GM12878 (cell line): ENCODE measurements around the gene NUB1. TPM values are rescaled to one million over a fixed set of nuclear protein-coding genes. Genes with fewer than 3 reads are reported as not detected.

Source experiments
- ATAC-seq: fragments of 200-7000 bp; cut with Tn5 transposase; 3 replicates; pipeline ENCODE4 v1.9.1; 2020; ENCODE audit warnings: mild to moderate bottlenecking, moderate library complexity
- BruUV-seq: library from RNA; stranded (reverse); fragments of 400-500 nt; replicated peaks from 2 replicates; lab custom pipeline; 2021; lab: Mats Ljungman, UMichigan
- CTCF ChIA-PET: fragments of 300-600 bp; sonication (Branson Sonifier 250); formaldehyde crosslinking; extraction: SDS; loops from one replicate; lab custom pipeline; 2021; ENCODE audit warnings: inconsistent platforms; lab: Yijun Ruan, JAX
- POLR2A ChIA-PET: fragments of 350-600 bp; formaldehyde crosslinking; extraction: SDS; loops from one replicate; lab custom pipeline; 2021; ENCODE audit warnings: inconsistent platforms; lab: Charles Lee
- RAD21 ChIA-PET: fragments of 300-600 bp; sonication (Branson Sonifier 250); formaldehyde crosslinking; loops from one replicate; lab custom pipeline; 2023; ENCODE audit warnings: antibody characterized with exemption; ENCODE audit not compliant: unreplicated experiment; lab: Charles Lee
- SMC1A ChIA-PET: fragments of 300-600 bp; sonication (Branson Sonifier 250); formaldehyde crosslinking; loops from one replicate; lab custom pipeline; 2023; ENCODE audit not compliant: unreplicated experiment, uncharacterized antibody; lab: Charles Lee
- DNase-seq: peaks from one replicate; pipeline ENCODE4 v3.0.0-alpha.2; 2011; ENCODE audit warnings: low read depth, low spot score
- FAIRE-seq: peaks from 3 replicates; lab custom pipeline; 2011; peaks lifted over from hg19 to GRCh38; lab: Jason Lieb, UNC
- H2AFZ ChIP-seq: 2 replicates; pipeline ENCODE4 v1.6.0; 2011; ENCODE audit warnings: low read depth, low read length, control low read depth; ENCODE audit not compliant: control insufficient read depth
- H3K27ac ChIP-seq: 2 replicates; pipeline ENCODE4 v1.5.1; 2011; ENCODE audit warnings: control low read depth; ENCODE audit not compliant: control insufficient read depth, insufficient read depth
- H3K27me3 ChIP-seq, 2 experiments: replicated peaks in 1 of 2; 2 replicates each; pipeline versions ENCODE4 v1.6.0 to v1.6.1; 2011; ENCODE audit warnings: low read length in 1 of 2; ENCODE audit not compliant: control insufficient read depth in 2 of 2, insufficient read depth in 2 of 2
- H3K36me3 ChIP-seq, 2 experiments: 2 replicates each; pipeline ENCODE4 v1.5.1; 2011; ENCODE audit warnings: low read length in 1 of 2; ENCODE audit not compliant: control insufficient read depth in 2 of 2, insufficient read depth in 2 of 2
- H3K4me1 ChIP-seq: 2 replicates; pipeline ENCODE4 v1.6.1; 2011; ENCODE audit warnings: mild to moderate bottlenecking, low read length, moderate library complexity, mixed read lengths; ENCODE audit not compliant: control insufficient read depth, insufficient read depth
- H3K4me2 ChIP-seq: 2 replicates; pipeline ENCODE4 v1.6.0; 2011; ENCODE audit warnings: control low read depth; ENCODE audit not compliant: control insufficient read depth, insufficient read depth
- H3K4me3 ChIP-seq: fragments of 200-600 bp; sonication (generic); 2 replicates; pipeline ENCODE4 v1.5.1; 2016
- H3K79me2 ChIP-seq: 2 replicates; pipeline ENCODE4 v1.6.0; 2011; ENCODE audit warnings: low read length; ENCODE audit not compliant: control insufficient read depth, insufficient read depth
- H3K9ac ChIP-seq: 2 replicates; pipeline ENCODE4 v1.8.0; 2011; ENCODE audit warnings: low read length, control low read depth, mixed read lengths; ENCODE audit not compliant: control insufficient read depth, insufficient read depth
- H3K9me3 ChIP-seq: replicated peaks from 3 replicates; pipeline ENCODE4 v1.5.1; 2011; ENCODE audit warnings: mild to moderate bottlenecking, low read length; ENCODE audit not compliant: control insufficient read depth, insufficient read depth
- H4K20me1 ChIP-seq: 2 replicates; pipeline ENCODE4 v1.6.0; 2011; ENCODE audit not compliant: control insufficient read depth, insufficient read depth
- CREB1 ChIP-seq: IDR thresholded peaks from 2 replicates; pipeline ENCODE4 v1.6.1; 2012; ENCODE audit warnings: low read depth, mild to moderate bottlenecking, inconsistent platforms
- EED ChIP-seq: sonication (generic); IDR thresholded peaks from 2 replicates; pipeline ENCODE4 v1.6.1; 2016; ENCODE audit warnings: antibody characterized with exemption, low read depth
- NFXL1 ChIP-seq: fragments of 450-650 bp; IDR thresholded peaks from 2 replicates; pipeline ENCODE4 v1.6.1; 2017; ENCODE audit warnings: antibody characterized with exemption, mild to moderate bottlenecking, borderline replicate concordance
- NR2C2 ChIP-seq: IDR thresholded peaks from 2 replicates; pipeline ENCODE4 v1.6.1; 2011; ENCODE audit warnings: borderline replicate concordance, low read depth; ENCODE audit not compliant: control insufficient read depth, insufficient read length
- POU2F2 ChIP-seq: IDR thresholded peaks from 3 replicates; pipeline ENCODE4 v1.6.1; 2011; ENCODE audit warnings: low read depth, mild to moderate bottlenecking, low read length, borderline replicate concordance
- SUZ12 ChIP-seq: fragments of 200-600 bp; sonication (generic); IDR thresholded peaks from one replicate; pipeline ENCODE4 v1.6.1; 2018; ENCODE audit warnings: antibody characterized with exemption, mild to moderate bottlenecking; ENCODE audit not compliant: unreplicated experiment
- ZNF207 ChIP-seq: fragments of 450-650 bp; IDR thresholded peaks from 2 replicates; pipeline ENCODE4 v1.6.1; 2014; ENCODE audit warnings: antibody characterized with exemption, mild to moderate bottlenecking, borderline replicate concordance
- ZNF622 ChIP-seq: fragments of 450-650 bp; IDR thresholded peaks from 2 replicates; pipeline ENCODE4 v1.6.1; 2017; ENCODE audit warnings: mild to moderate bottlenecking, inconsistent platforms
- ZSCAN29 ChIP-seq: fragments of 450-650 bp; IDR thresholded peaks from 2 replicates; pipeline ENCODE4 v1.6.1; 2017; ENCODE audit warnings: mild to moderate bottlenecking, moderate library complexity
- WGBS: methylation state at CpG from one replicate; pipeline ENCODE4 v1.1.6; 2016; ENCODE audit warnings: low lambda C conversion rate; ENCODE audit not compliant: insufficient replicate concordance, insufficient coverage; ENCODE audit errors: missing lambda C conversion rate; 5-methylcytosine and 5-hydroxymethylcytosine counted together
- in situ Hi-C: fragments of 300-500 bp; cut with MboI; formaldehyde crosslinking; loops from 9 replicates; pipeline ENCODE4 v1.14.3; 2018; ENCODE audit warnings: mixed read lengths
- intact Hi-C: fragments of 100-400 bp; cut with micrococcal nuclease; formaldehyde crosslinking; loops from one replicate; pipeline ENCODE4 v1.14.2; 2022; ENCODE audit not compliant: unreplicated experiment
- polyA plus RNA-seq, 11 experiments: library from polyadenylated mRNA; depleted of rRNA in 4 of 11; unstranded in 6 of 11; stranded (reverse) in 5 of 11; fragments of >200 nt; fragmentation: Nextera tagmentation in 4 of 11; fragmentation: Illumina TruSeq in 1 of 11; extraction: Ambion mirVana in 4 of 11; extraction: Trizol in 1 of 11; gene quantifications; 1 replicate in 1 of 11; 2 replicates in 10 of 11; pipeline versions ENCODE4 v1.2.1 to v1.2.3, GENCODE V29; 2011 to 2016; ENCODE audit warnings: inconsistent platforms in 2 of 11, missing spikeins in 2 of 11, low read depth in 1 of 11
- total RNA-seq, 4 experiments: library from RNA; depleted of rRNA in 3 of 4; stranded (reverse); fragments of >200 nt in 3 of 4; fragmentation: Illumina TruSeq in 1 of 4; extraction: Trizol in 1 of 4; gene quantifications; 2 replicates each; pipeline versions ENCODE4 v1.2.1 to v1.2.3, GENCODE V29; 2013 to 2021
- TF ChIP-seq, protein P1 (sequence below): fragments of 450-650 bp; conservative IDR thresholded peaks from 2 replicates; pipeline ENCODE4 v1.6.1; 2017; ENCODE audit warnings: mild to moderate bottlenecking, moderate library complexity
- TF ChIP-seq, protein P2 (sequence below): fragments of 450-650 bp; IDR thresholded peaks from 2 replicates; pipeline ENCODE4 v1.6.1; 2017; ENCODE audit warnings: borderline replicate concordance
- TF ChIP-seq, protein P3 (sequence below): fragments of 450-650 bp; IDR thresholded peaks from 2 replicates; pipeline ENCODE4 v1.6.1; 2016; ENCODE audit warnings: mild to moderate bottlenecking
- TF ChIP-seq, protein P4 (sequence below): fragments of 450-650 bp; IDR thresholded peaks from 2 replicates; pipeline ENCODE4 v1.6.1; 2017; ENCODE audit warnings: mild to moderate bottlenecking, moderate library complexity

NUB1 gene
- total and polyA plus RNA-seq, 10 of the 15 experiments (the other 5 are each of a cell fraction or from before 2014, with no cell fraction given), result 24.1 to 102 (median 49.0) TPM

DNA sequence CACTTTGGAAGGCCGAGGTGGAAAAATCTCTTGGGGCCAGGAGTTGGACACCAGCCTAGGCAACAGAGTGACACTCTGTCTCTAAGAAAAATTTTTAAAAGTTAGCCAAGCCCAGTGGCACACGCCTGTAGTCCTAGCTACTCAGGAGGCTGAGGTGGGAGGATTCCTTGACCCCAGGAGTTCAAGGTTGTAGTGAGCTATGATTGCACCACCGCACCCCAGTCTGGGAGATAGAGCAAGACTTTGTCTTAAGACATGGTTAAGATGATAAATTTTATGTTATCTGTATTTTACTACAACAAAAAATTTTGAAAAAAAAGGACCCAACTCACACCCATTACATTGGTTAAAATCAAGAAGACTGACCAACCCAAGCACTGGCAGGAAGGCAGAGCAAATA lies 48.8 kb upstream of the NUB1 start:
- Histone ChIP-seq H3K4me1 (no peaks in the 10 kb centered on the region), H3K9ac (no peak overlapping the region), H3K27ac (no peak overlapping the region), H3K4me3 (no peak overlapping the region), H3K79me2 (no peaks in the 10 kb centered on the region), H2AFZ (no peak overlapping the region), H4K20me1 (no peaks in the 10 kb centered on the region), H3K4me2 (no peak overlapping the region), H3K36me3 (no peaks in the 10 kb centered on the region), H3K27me3 (no peaks in the 10 kb centered on the region; a peak in 1 of 4 replicates), H3K9me3 (no peaks in the 10 kb centered on the region; the same call in 2 of the 3 replicates)
- DNase-seq, result no peak
- ChIA-PET SMC1A (interaction anchor here (1.1 kb wide), 1 partner anchor 59 kb away, joined by 3 read pairs; no protein-coding TSS in a partner anchor), CTCF (no interaction called here), POLR2A (no interaction called here), RAD21 (no interaction called here)
- intact Hi-C loops (no loop called here), in situ Hi-C loops (no loop called here)
- BruUV-seq, result no TSS peak
- TF ChIP-seq CREB1 (no peak), NR2C2 (no peak), NFXL1 (no peak), ZSCAN29 (no peak), ZNF622 (no peak), EED (no peak), POU2F2 (no peak), SUZ12 (no peak), ZNF207 (no peak)
- TF ChIP-seq, protein P1, sequence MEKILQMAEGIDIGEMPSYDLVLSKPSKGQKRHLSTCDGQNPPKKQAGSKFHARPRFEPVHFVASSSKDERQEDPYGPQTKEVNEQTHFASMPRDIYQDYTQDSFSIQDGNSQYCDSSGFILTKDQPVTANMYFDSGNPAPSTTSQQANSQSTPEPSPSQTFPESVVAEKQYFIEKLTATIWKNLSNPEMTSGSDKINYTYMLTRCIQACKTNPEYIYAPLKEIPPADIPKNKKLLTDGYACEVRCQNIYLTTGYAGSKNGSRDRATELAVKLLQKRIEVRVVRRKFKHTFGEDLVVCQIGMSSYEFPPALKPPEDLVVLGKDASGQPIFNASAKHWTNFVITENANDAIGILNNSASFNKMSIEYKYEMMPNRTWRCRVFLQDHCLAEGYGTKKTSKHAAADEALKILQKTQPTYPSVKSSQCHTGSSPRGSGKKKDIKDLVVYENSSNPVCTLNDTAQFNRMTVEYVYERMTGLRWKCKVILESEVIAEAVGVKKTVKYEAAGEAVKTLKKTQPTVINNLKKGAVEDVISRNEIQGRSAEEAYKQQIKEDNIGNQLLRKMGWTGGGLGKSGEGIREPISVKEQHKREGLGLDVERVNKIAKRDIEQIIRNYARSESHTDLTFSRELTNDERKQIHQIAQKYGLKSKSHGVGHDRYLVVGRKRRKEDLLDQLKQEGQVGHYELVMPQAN, result no peak
- TF ChIP-seq, protein P2, sequence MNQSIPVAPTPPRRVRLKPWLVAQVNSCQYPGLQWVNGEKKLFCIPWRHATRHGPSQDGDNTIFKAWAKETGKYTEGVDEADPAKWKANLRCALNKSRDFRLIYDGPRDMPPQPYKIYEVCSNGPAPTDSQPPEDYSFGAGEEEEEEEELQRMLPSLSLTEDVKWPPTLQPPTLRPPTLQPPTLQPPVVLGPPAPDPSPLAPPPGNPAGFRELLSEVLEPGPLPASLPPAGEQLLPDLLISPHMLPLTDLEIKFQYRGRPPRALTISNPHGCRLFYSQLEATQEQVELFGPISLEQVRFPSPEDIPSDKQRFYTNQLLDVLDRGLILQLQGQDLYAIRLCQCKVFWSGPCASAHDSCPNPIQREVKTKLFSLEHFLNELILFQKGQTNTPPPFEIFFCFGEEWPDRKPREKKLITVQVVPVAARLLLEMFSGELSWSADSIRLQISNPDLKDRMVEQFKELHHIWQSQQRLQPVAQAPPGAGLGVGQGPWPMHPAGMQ, result no peak
- TF ChIP-seq, protein P3, sequence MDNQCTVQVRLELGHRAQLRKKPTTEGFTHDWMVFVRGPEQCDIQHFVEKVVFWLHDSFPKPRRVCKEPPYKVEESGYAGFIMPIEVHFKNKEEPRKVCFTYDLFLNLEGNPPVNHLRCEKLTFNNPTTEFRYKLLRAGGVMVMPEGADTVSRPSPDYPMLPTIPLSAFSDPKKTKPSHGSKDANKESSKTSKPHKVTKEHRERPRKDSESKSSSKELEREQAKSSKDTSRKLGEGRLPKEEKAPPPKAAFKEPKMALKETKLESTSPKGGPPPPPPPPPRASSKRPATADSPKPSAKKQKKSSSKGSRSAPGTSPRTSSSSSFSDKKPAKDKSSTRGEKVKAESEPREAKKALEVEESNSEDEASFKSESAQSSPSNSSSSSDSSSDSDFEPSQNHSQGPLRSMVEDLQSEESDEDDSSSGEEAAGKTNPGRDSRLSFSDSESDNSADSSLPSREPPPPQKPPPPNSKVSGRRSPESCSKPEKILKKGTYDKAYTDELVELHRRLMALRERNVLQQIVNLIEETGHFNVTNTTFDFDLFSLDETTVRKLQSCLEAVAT, result no peak
- TF ChIP-seq, protein P4, sequence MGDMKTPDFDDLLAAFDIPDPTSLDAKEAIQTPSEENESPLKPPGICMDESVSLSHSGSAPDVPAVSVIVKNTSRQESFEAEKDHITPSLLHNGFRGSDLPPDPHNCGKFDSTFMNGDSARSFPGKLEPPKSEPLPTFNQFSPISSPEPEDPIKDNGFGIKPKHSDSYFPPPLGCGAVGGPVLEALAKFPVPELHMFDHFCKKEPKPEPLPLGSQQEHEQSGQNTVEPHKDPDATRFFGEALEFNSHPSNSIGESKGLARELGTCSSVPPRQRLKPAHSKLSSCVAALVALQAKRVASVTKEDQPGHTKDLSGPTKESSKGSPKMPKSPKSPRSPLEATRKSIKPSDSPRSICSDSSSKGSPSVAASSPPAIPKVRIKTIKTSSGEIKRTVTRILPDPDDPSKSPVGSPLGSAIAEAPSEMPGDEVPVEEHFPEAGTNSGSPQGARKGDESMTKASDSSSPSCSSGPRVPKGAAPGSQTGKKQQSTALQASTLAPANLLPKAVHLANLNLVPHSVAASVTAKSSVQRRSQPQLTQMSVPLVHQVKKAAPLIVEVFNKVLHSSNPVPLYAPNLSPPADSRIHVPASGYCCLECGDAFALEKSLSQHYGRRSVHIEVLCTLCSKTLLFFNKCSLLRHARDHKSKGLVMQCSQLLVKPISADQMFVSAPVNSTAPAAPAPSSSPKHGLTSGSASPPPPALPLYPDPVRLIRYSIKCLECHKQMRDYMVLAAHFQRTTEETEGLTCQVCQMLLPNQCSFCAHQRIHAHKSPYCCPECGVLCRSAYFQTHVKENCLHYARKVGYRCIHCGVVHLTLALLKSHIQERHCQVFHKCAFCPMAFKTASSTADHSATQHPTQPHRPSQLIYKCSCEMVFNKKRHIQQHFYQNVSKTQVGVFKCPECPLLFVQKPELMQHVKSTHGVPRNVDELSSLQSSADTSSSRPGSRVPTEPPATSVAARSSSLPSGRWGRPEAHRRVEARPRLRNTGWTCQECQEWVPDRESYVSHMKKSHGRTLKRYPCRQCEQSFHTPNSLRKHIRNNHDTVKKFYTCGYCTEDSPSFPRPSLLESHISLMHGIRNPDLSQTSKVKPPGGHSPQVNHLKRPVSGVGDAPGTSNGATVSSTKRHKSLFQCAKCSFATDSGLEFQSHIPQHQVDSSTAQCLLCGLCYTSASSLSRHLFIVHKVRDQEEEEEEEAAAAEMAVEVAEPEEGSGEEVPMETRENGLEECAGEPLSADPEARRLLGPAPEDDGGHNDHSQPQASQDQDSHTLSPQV, result no peak
- 47% methylated on average over 3 of the region's 3 CpGs for WGBS
- FAIRE-seq, result no peak
- ATAC-seq, result no peak
